Measurements from ENCODE around the gene DOCK8.

DNA sequence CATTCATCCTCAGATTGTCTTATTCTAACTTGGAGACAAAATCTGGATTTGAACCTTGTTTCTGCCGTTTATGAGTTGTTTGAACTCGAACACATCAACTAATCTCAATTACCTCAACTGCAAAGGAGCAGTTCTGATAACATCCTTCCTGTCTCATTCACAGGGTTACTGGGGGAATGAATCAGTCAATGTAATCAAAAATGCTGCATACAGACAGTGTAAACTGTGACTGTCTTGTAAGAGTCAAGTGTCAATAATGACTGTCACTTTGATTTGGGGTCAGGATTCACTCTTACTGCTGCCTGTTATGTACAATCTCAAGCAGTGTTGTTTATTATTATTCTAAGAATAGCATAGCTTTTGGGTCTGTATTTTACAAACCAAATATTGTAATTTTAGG, 273.8 kb downstream of the DOCK8 start:
- TF ChIP-seq, protein P1, sequence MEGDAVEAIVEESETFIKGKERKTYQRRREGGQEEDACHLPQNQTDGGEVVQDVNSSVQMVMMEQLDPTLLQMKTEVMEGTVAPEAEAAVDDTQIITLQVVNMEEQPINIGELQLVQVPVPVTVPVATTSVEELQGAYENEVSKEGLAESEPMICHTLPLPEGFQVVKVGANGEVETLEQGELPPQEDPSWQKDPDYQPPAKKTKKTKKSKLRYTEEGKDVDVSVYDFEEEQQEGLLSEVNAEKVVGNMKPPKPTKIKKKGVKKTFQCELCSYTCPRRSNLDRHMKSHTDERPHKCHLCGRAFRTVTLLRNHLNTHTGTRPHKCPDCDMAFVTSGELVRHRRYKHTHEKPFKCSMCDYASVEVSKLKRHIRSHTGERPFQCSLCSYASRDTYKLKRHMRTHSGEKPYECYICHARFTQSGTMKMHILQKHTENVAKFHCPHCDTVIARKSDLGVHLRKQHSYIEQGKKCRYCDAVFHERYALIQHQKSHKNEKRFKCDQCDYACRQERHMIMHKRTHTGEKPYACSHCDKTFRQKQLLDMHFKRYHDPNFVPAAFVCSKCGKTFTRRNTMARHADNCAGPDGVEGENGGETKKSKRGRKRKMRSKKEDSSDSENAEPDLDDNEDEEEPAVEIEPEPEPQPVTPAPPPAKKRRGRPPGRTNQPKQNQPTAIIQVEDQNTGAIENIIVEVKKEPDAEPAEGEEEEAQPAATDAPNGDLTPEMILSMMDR (IDR thresholded peaks at IDR 0.05 in 8 of 11, conservative IDR thresholded peaks at IDR 0.05 in 3 of 11): no peak
- TF ChIP-seq POLR2AphosphoS5 (IDR thresholded peaks at IDR 0.05) (no peak), POLR2A (IDR thresholded peaks at IDR 0.05) (no peak)
